ENCODE measurements around the gene TNFSF8. TPM values are rescaled to one million over a fixed set of nuclear protein-coding genes. Genes with fewer than 3 reads are reported as not detected.

TNFSF8 gene
- total RNA-seq, 1 donor from 2014 or later: not detected

- DNase-seq: no peak
These were observed 65.9 kb downstream of the TNFSF8 start for GRCh38 chr9:114864471-114864870.

GRCh38 chr9:114861922-114862605 is 68.3 kb downstream of the TNFSF8 start:
- peak; percentile 72 for DNase-seq

DNA sequence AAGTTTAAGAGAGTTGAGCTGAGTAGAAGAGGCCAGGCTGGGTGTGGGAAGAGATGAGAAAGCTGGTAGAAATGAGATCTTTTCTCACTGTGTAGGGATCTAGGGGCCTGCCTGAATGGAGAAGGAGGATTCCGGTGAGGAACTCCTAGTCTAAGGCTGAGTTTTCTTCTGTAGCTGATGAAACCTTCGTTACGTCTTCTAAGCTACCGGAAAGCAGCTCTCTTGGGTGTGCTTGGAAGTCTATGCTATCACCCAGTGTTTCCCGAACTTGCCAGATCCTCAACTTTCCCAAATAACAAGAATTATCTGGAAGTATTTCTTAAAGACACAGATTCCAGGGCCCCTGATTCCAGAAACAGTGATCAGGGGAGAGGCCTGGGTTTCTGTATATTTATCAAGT is 69.1 kb downstream of the TNFSF8 start:
- no peak for DNase-seq

DNA sequence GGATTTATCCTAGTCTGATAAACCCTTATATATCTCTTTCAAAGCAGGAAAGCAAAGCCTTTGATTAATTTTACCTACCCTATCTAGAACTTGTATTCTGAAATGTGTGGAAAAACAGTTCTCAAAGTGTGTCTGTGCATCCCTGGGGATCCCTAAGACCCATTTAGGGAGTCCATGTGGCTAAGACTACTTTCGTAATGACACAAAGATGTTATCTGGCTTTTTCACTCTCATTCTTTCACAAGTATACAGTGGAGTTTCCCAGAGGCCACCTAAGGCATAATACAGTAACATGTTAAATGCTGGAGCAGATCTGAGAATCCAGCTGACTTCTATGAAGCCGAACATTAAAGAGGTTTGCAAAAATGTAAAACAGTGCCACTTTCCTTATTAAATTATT is 70.2 kb downstream of the TNFSF8 start:
- no peak for DNase-seq

GRCh38 chr9:114856942-114857315 is 73.5 kb downstream of the TNFSF8 start:
- DNase-seq: no peak

- DNase-seq: no peak
These were observed 74.0 kb downstream of the TNFSF8 start for GRCh38 chr9:114856215-114856941.

DNA sequence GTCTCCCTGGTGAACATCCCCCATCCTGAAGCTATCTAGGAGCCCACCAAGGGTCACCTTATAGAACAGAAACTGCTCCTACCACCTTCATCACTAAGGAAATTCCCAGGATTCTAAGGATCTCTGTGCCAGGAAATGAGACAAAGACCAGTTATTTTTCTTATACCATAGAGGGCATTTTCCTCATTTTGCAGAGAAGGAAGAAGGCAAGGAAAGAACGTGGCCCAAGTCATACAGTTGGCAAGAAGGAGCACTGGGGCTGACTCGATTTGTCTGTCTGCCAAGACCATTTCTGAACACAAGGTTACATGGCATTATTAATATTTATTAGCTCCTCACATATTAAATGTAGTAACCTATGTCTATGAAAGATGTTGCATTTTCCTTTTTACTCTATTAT is 74.9 kb downstream of the TNFSF8 start:
- DNase-seq: peak; percentile 64

DNA sequence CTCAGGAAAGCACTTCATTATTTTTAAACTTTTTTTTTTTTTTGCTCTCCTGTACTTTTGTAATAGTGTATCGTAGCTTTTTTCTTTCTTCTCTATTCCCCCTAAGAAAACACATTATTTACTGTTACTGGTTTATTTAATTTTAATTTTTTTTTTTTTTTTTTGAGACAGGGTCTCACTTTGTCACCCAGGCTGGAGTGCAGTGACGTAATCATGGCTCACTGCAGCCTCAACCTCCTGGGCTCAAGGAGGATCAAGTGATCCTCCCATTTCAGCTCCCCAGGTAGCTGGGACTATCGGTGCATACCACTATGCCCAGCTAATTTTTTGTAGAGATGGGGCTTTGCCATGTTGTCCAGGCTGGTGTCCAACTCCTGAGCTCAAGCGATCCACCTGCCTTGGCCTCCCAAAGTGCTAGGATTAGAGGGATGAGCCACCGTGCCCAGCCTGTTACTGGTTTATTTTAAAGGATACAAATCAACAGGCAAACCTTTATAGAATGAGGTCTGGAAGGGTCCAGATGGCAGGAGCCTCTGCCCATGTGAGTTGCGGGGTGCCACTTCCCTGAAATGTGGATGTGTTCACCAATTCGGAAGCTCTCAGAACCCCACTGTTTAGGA is 75.5 kb downstream of the TNFSF8 start:
- DNase-seq: no peak

- DNase-seq: no peak
These were observed 77.1 kb downstream of the TNFSF8 start for GRCh38 chr9:114853071-114853855.

DNA sequence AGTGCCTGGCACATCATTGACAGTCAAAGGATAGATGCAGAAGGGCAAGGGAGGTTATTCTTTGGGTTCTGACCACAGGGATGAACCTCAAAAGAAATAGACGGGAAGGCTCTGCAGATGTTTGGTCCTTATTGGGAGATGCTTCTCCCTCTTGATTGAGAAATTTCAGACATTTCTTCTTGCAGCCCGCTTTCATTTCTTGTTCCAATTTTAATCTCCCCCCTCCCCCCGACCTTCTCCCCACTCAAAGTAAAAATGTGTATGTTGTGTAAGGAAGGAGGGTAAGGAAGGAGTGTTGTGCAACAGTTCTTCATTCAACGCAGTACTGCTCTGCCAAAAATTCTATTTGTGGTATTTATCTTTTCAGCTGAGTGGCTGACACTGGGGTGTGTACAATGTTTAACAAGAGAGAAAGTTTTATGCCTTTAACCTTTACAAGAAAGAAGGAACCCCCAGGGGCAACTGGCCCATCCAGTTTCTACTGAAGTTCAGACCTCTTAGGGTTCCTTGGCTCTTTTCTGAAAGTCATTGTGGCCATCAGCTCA is 78.3 kb downstream of the TNFSF8 start:
- DNase-seq: no peak

DNA sequence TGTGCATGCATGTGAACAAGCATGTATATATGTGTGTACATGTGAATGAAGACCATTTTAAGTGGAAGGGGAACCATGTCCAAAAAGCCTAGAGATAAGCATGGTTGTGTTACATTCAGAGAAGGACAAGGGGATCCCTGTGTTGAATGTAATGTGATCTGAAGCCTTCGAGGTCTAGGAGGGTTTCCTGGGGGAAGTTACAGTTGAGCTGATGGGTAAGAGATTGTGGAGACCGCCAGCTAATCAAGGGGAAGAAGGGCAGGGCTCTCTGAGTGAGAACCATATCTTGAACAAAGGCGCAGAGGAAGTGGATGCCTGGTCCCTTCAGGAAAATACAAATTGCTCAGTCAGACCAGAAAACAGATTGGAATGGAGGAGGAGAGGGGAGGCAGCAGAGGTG is 79.1 kb downstream of the TNFSF8 start:
- DNase-seq: no peak

Other genes with a start within 250 kb of the TNFSF8 start
- not detected in 2 replicates for gene TEX48, start 248.4 kb downstream of the TNFSF8 start, total RNA-seq
- gene TNFSF15, start 124.6 kb downstream of the TNFSF8 start, total RNA-seq: 2.0 and 5.4 TPM in 2 replicates
- gene TNC, start 187.6 kb upstream of the TNFSF8 start, total RNA-seq: 1.8 and 5.1 TPM in 2 replicates